HG02588 (cell line): Measurements from ENCODE around the gene CD3E.

ENCODE experiments used
- ATAC-seq: cut with Tn5 transposase; IDR thresholded peaks from one replicate; pipeline ENCODE4 v1.9.1; 2021; ENCODE audit warnings: mild to moderate bottlenecking, moderate library complexity; ENCODE audit not compliant: unreplicated experiment

CD3E gene

GRCh38 chr11:118304568-118305248, at the start of gene CD3E:
Gene CD3E (plus strand): TSS chr11:118304730. CDS start chr11:118304953, 223 bp downstream.
- no peak for ATAC-seq

DNA sequence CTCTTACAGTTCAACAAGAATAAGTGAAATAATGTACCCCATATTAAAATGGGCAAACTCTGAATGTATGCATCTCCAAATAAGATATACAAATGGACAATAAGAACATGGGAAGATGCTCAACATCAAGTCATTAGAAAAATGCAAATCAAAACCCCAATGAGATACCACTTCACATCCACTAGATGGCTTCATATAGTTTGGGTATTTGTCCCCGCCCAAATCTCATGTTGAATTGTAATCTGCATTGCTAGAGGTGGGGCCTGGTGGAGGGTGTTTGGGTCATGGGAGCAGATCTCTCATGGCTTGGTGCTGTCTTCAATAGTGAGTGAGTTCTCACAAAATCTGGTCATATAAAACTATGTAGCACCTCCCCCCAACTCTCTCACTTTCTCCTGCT, 46.1 kb upstream of the CD3E start:
- ATAC-seq: no peak

GRCh38 chr11:118259138-118259537, 45.4 kb upstream of the CD3E start:
- no peak for ATAC-seq

DNA sequence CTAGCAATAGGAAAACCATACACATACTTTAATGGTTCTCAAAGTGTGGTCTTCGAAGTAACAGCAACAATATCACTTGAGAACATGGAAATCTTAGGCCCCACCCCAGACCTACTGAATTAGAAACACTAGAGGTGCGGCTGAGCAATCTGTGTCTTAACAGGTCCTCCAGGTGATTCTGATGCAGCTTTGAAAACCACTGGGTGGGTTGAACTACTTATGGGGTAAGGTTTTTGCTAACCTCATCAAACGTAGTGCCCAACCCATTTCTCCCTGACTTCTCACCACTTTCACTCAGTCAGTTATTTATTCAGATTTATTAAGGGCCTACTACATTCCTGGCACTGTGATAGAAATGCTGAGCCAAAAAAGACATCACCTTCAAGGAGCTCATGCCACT, 44.2 kb upstream of the CD3E start:
- no peak for ATAC-seq

- ATAC-seq: no peak
Observed at GRCh38 chr11:118263112-118263511, 41.4 kb upstream of the CD3E start.

DNA sequence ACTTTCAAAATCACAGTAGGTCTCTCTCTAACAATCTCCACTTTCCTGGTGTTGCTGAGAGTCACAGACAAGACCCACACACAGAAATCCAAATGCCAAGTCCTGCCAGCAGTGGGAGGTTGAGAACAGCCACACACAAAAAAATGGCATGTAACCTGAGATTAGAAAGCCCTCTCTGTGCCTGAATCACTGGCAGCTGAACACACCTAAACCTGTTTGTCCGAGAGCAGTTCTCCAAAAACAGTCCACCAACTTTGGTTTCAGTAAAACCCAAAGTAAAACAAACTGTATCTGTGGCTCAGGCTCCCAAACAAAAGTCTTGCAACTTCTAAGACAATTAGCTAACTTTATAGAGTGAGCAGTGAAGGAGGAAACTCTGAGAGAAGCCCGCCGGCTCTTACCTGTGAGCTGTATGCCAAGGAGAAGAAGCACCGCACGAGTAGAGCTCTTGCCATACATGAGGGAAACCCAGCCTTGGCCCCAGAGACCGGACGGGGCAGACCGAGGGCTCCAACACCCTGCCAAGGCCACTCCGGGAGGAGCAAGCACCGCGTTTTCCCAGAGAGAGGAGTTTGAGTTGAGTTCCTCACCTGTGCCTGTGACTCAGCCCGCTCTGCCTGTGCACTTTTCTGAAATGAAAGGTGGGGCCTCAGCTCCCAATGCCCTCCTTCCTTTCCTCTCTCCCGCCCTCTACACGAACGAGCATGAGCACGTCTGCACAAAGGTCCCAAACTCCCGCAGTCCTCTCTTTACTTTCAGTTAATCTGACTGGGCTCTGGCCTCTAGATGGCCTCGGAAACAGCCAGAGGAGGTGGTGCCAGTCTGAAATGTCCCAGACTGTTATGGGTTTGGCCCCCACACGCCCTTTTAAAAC, 40.6 kb upstream of the CD3E start, which contains the start of gene MPZL2:
Gene MPZL2, minus strand, starts transcription at position 603 of the 874 bp plus-strand sequence. Its CDS starts 144 bp downstream, at position 459.
- ATAC-seq: no peak

DNA sequence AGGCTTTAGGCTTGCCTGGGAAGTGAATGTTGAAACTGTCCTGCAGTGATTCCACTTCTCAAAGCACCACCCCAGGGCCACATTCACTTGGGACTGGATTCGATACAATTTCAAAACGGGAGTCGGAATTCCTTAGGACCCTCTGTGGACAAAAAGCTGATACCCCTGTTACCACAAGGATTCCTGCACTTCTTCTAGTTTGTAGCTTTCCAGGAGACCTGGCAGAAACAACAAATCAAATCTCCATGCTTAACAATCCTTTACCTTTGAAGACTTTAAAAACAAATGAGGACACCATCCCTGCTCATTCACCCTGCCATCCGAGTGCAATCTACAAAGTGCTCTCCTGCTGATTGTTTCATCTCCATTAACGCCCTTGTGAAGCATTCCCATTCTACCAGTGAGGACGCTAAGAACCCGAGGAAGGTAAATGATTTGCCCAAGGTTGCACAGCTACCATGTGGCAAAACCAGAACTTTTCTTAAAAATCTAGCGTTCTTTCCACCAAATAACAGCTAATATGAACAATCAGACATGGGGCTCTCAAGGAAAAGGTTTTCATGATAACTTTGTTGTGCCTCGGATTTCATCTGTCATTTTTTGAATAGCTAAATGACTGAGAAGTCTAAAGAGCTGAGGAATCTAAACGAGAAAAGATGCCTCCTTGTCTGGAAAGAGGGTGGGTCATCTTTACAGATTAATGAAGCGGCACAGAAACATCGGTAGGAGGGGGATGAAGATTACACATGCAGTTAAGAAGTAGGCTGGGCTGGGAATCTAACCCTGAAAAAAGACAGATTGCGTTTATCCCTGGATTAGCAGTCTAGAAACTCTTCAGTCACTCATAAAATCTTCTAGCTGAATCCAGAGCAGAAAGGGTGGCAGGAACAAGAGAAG, 39.7 kb upstream of the CD3E start:
- no peak for ATAC-seq

- no peak for ATAC-seq
Observed at GRCh38 chr11:118265954-118266353, 38.6 kb upstream of the CD3E start.

DNA sequence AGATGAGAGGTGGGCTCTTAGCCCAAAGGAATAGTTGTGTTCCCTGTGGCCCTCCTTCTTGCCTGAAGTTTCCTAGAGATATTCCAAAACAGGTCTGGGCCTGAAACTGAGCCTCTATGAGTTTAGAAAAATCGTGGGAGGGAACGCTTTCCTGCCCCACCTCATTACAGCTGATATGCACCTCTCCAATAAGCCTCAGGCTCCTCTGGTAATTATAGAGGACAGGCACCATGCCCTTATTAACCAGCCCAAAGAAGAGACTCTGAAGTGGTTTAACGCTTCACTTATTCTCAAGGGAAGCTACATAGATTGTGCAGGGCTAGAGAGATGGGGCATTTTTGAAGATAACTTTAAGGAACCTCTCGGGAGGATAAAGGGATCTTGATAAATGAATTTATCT, 37.0 kb upstream of the CD3E start:
- no peak for ATAC-seq

DNA sequence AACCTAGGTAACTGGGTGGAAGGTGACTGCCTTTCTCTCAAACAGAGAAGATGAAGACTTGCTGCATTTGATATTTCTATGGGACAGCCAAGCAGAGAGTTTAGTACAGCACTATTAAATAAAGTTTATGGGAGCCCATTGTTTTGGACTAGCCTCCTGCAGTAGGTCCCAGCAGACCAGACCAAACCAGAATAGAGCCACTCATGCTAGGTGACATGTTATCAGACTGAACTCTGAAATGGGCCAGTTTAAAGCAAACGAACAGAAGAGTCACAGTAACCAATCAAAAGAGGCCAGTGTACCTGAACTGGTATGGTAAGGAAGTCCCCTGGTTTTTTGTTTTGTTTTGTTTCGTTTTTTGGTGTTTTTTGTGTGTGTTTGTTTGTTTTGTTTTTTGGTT, 32.5 kb upstream of the CD3E start:
- no peak for ATAC-seq

GRCh38 chr11:118274186-118274585, 30.3 kb upstream of the CD3E start:
- ATAC-seq: no peak

- ATAC-seq: no peak
Observed at GRCh38 chr11:118275176-118275575, 29.4 kb upstream of the CD3E start.

DNA sequence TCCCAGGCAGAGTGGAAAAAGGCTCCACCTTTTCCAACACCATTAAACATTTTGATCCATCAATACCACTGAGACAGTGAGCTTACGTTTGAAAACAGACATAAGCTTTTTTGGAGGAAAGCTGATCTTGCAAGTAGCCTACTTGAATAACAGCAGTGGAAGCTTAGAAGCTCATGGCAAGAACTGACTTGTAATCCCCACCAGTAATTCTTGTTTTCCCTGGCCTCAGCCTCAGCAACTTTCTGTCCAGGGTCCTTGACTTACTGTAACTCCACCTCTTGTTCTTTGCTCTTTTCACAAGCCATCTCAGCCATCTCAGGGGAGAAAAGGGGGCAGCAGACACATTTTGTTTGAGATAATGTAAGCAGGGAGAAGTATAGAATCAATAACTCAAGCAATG, 28.1 kb upstream of the CD3E start:
- ATAC-seq: no peak

GRCh38 chr11:118277312-118277711, 27.2 kb upstream of the CD3E start:
- ATAC-seq: no peak

DNA sequence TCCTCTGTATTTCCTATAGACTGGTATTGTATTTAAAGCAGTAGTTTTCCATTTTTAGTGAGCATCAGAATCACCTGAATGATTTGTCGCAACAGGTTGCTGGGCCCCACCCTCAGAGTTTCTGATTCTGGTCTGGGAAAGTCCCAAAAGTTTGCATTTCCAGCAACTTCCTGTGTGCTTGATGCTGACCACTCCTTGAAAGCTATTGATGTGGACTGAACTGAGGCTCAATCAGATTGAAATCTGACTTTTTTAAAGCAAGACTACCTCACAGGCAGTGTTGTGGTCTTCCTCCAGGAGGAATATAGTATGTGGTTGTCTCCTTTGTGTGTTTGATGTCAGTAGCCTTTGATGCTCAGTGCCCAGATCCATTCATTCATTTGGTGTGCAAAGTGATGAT, 23.2 kb upstream of the CD3E start:
- ATAC-seq: no peak

DNA sequence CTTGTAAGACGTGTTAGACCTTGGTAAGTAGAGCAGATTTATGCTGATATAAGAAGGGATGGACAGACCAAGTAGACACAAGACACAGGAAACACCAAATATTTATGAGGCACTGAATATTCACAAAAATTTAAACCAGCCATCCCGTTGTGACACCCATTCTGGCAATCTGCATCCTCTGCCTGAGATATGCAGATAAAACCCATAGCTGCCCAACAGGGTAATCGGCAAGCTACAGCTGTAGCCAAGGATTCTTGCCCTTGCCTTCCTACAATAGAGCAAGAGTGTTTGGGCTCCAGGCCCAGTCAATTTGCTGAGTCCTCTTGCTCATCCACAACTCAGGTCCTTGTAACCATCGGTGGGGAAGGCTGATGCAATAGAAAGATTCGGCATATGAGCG, 21.9 kb upstream of the CD3E start:
- no peak for ATAC-seq

DNA sequence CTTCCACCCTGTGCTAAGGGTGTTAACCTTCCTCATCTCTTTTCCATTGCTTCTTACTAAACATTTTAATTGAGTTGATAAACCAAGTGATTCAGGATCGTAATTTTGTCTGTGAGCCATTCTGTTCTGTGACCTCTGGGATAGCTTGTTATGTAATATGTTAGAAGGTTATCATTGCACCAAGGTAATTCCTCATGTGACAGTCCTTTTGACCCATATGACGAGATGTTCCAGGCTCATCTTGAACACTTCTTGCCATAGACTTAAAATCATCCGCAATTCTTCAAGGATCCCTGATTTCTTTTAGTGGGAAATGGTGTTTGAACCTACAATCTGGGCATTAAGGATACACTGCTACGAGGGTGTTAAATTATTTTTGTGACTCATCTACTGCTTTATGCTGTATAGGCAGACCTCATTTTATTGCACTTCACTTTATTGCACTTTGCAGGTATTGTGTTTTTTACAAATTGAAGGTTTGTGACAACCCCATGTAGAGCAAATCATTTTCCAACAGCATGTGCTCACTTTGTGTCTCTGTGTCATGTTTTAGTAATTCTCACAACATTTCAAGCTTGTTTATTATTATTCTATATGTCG, 21.4 kb upstream of the CD3E start:
- ATAC-seq: no peak

DNA sequence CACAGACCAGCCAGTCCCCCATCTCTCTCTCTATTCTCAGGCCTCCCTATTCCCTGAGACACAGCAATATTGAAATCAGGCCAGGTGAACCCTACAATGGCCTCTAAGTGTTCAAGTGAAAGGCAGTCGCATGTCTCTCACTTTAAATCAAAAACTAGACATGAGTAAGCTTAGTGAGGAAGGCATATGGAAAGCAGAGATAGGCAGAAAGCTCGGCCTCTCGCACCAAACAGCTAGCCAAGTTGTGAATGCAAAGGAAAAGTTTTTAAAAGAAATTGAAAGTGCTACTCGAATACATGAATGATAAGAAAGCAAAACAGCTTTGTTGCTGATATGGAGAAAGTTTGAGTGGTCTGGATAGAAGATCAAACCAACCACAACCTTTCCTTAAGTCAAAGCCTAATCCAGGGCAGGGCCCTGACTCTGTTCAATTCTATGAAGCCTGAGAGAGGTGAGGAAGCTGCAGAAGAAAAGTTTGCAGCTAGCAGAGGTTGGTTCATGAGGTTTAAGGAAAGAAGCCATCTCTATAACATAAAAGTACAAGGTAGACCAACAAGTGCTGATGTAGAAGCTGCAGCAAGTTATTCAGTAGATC, 20.7 kb upstream of the CD3E start:
- no peak for ATAC-seq

- no peak for ATAC-seq
Observed at GRCh38 chr11:118286545-118286944, 18.0 kb upstream of the CD3E start.

- no peak for ATAC-seq
Observed at GRCh38 chr11:118287006-118287405, 17.5 kb upstream of the CD3E start.
